GM12891 (cell line): ENCODE measurements around the gene SPDYE2B.
"Not testable (repeated sequence)": the region's sequence is repeated elsewhere in the genome, so short reads cannot be mapped to it uniquely, and the experiment has no call there.

Experiments used
- PAX5 ChIP-seq: IDR thresholded peaks from 2 replicates; pipeline ENCODE4 v1.6.1; 2011; ENCODE audit warnings: low read length, moderate library complexity, mild to moderate bottlenecking; ENCODE audit not compliant: insufficient read depth, severe bottlenecking
- POLR2A ChIP-seq: IDR thresholded peaks from 2 replicates; pipeline ENCODE4 v1.6.1; 2011; ENCODE audit warnings: low read depth, low read length, control low read depth
- POLR2AphosphoS5 ChIP-seq: IDR thresholded peaks from 2 replicates; pipeline ENCODE4 v1.6.1; 2011; ENCODE audit warnings: low read depth, low read length, control low read depth
- POU2F2 ChIP-seq: IDR thresholded peaks from 2 replicates; pipeline ENCODE4 v1.6.1; 2011; ENCODE audit warnings: low read depth, mild to moderate bottlenecking, control low read depth, low read length, moderate library complexity
- SPI1 ChIP-seq: IDR thresholded peaks from 2 replicates; pipeline ENCODE4 v1.6.1; 2011; ENCODE audit warnings: low read depth, low read length, control low read depth
- TAF1 ChIP-seq: IDR thresholded peaks from 2 replicates; pipeline ENCODE4 v1.6.1; 2011; ENCODE audit warnings: low read depth, low read length, control low read depth

- TF ChIP-seq POLR2AphosphoS5, TAF1, POLR2A, POU2F2, SPI1, PAX5: not testable (repeated sequence)
These were observed 33.5 kb upstream of the SPDYE2B start, which contains the start of gene RASA4 for GRCh38 chr7:102616507-102617125.
